Stimulated activated CD4-positive, alpha-beta T cell treated with anti-CD3 and anti-CD28 coated beads, Interleukin-1b, Interleukin-23, amount 100 ng/mL, for 1 hour (primary cell): Measurements from ENCODE around the gene BRD3OS.
"Not testable (repeated sequence)": the region's sequence is repeated elsewhere in the genome, so short reads cannot be mapped to it uniquely, and the experiment has no call there.

Source experiments
- DNase-seq, 2 donors: peaks; one replicate each; pipeline ENCODE4 v3.0.0-alpha.2; 2020; ENCODE audit warnings: low read depth in 2 of 2

The BRD3OS gene

GRCh38 chr9:133988771-133989170 is 36.5 kb upstream of the BRD3OS start:
- DNase-seq: not testable (repeated sequence)

- DNase-seq: no peak
Measured at GRCh38 chr9:133989625-133990365, 35.5 kb upstream of the BRD3OS start.

GRCh38 chr9:133990366-133991213 is 34.7 kb upstream of the BRD3OS start:
- no peak for DNase-seq

- no peak for DNase-seq
Measured at GRCh38 chr9:133991214-133991921, 33.9 kb upstream of the BRD3OS start.

- no peak for DNase-seq
Measured at GRCh38 chr9:133991964-133992779, 33.1 kb upstream of the BRD3OS start, which contains the start of gene VAV2. VAV2 (minus strand) TSS chr9:133992324; CDS start chr9:133992278, 46 bp downstream.

- DNase-seq: peak; percentile 29 to 65
Measured at GRCh38 chr9:133992780-133993634, 32.3 kb upstream of the BRD3OS start.

- no peak for DNase-seq
Measured at GRCh38 chr9:133993635-133994253, 31.5 kb upstream of the BRD3OS start.

- DNase-seq: peak; percentile 41 to 76
Measured at GRCh38 chr9:133994353-133995011, 30.8 kb upstream of the BRD3OS start.

GRCh38 chr9:133995012-133995896 is 30.0 kb upstream of the BRD3OS start:
- DNase-seq: no peak

- DNase-seq: no peak
Measured at GRCh38 chr9:133996531-133997520, 28.5 kb upstream of the BRD3OS start.

GRCh38 chr9:133997584-133997983 is 27.7 kb upstream of the BRD3OS start:
- no peak for DNase-seq

- DNase-seq: no peak
Measured at GRCh38 chr9:133998915-133999595, 26.2 kb upstream of the BRD3OS start.

GRCh38 chr9:133999851-134000265 is 25.4 kb upstream of the BRD3OS start:
- no peak for DNase-seq

- DNase-seq: no peak
Measured at GRCh38 chr9:134002796-134003195, 22.5 kb upstream of the BRD3OS start.

- DNase-seq: no peak
Measured at GRCh38 chr9:134003237-134003636, 22.0 kb upstream of the BRD3OS start.

GRCh38 chr9:134004131-134004873 is 21.0 kb upstream of the BRD3OS start:
- DNase-seq: no peak
